Right lobe of liver (tissue), 6 donors: ENCODE measurements around the gene TBCCD1. TPM values are rescaled to one million over a fixed set of nuclear protein-coding genes. Genes with fewer than 3 reads are reported as not detected.

ENCODE experiments used
- ATAC-seq, 4 donors: fragments of 200-7000 bp; cut with Tn5 transposase; one replicate each; pipeline ENCODE4 v1.9.1; 2020; ENCODE audit warnings: mild to moderate bottlenecking in 4 of 4, moderate library complexity in 4 of 4
- DNase-seq, 3 donors: peaks; one replicate each; pipeline ENCODE4 v3.0.0-alpha.2; 2020
- H3K27ac ChIP-seq, 3 donors: fragments of 200-600 bp; one replicate each; pipeline ENCODE4 v1.8.0; 2022
- H3K27me3 ChIP-seq, 2 donors: fragments of 200-600 bp; one replicate each; pipeline ENCODE4 v1.8.0; 2022
- H3K36me3 ChIP-seq, 4 donors: fragments of 200-600 bp; sonication (generic) in 1 of 4; one replicate each; pipeline versions ENCODE4 v1.5.1 to v1.8.0; 2017 to 2022; ENCODE audit warnings: control low read depth in 1 of 4
- H3K4me1 ChIP-seq, 4 donors: fragments of 200-600 bp; sonication (generic) in 1 of 4; one replicate each; pipeline versions ENCODE4 v1.5.1 to v1.8.0; 2017 to 2022; ENCODE audit warnings: control low read depth in 1 of 4
- H3K4me3 ChIP-seq, 3 donors: fragments of 200-600 bp; one replicate each; pipeline ENCODE4 v1.8.0; 2022
- H3K9me3 ChIP-seq, 4 donors: fragments of 200-600 bp; sonication (generic) in 1 of 4; one replicate each; pipeline versions ENCODE4 v1.5.1 to v1.8.0; 2017 to 2022; ENCODE audit warnings: control low read depth in 1 of 4
- POLR2A ChIP-seq: fragments of 450-650 bp; IDR thresholded peaks from one replicate; pipeline ENCODE4 v1.6.1; 2017; ENCODE audit warnings: antibody characterized with exemption, mild to moderate bottlenecking
- WGBS: methylation state at CpG from one replicate; pipeline ENCODE4 v1.1.6; 2018; ENCODE audit warnings: low coverage, low lambda C conversion rate; ENCODE audit not compliant: insufficient coverage; ENCODE audit errors: missing lambda C conversion rate; 5-methylcytosine and 5-hydroxymethylcytosine counted together
- intact Hi-C, 2 donors: fragments of 100-400 bp; cut with DNase I; formaldehyde crosslinking; loops; one replicate each; pipeline versions ENCODE4 v1.11.2 to v1.14.1; 2022
- total RNA-seq, 6 experiments: library from RNA; depleted of rRNA in 2 of 6; stranded (reverse); fragments of >200 nt in 2 of 6; fragmentation: NEBNext Ultra II Directional in 3 of 6; extraction: Animal tissue kit (Norgen Biotek cat#: 25700) in 3 of 6; gene quantifications; one replicate each; pipeline versions ENCODE4 v1.1.0 to v1.2.4, GENCODE V29; 2016 to 2023
- TF ChIP-seq, protein P1 (sequence below), 4 donors: fragments of 200-600 bp in 3 of 4; fragments of 450-650 bp in 1 of 4; IDR thresholded peaks; one replicate each; pipeline versions ENCODE4 v1.5.1 to v1.8.0; 2016 to 2022; ENCODE audit warnings: antibody characterized with exemption in 4 of 4, mild to moderate bottlenecking in 2 of 4
- donor health status: DM: no; HTN: yes; CAD: no.
- donor health status: DM: no; HTN: no; CAD: no.
- donor health status: DM: no; HTN: no; CAD: no.
- donor health status: DM: no; HTN: yes; CAD: no.
- donor health status: DM: no; HTN: yes; CAD: no.

Gene TBCCD1
- total RNA-seq, 6 experiments from 2014 or later: 6.7 to 8.7 (median 7.5) TPM

DNA sequence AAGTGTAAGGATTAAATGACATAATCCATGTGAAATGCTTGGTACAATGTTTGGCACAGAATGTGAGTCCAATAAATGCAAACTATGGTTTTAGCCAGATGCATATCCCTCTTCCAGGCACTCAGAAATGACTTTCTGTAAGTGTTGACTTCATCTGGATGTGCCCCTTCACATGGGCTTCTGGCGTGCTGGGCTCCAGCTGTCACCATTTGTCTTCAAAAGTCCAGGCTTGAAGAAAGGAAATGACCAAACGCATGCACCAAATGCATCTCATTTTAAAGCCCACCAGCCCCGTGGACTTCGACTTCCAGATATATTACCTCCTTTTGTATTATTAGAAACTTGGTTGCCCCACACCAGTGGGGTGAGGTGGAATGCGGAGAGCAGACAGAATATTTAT is 46.7 kb downstream of the TBCCD1 start:
- H3K27ac ChIP-seq: no peak overlapping the region
- WGBS: 52% methylated on average over 5 of the region's 5 CpGs
- no peaks in the 10 kb centered on the region for H3K27me3 ChIP-seq
- no peaks in the 10 kb centered on the region for H3K9me3 ChIP-seq
- TF ChIP-seq, protein P1, sequence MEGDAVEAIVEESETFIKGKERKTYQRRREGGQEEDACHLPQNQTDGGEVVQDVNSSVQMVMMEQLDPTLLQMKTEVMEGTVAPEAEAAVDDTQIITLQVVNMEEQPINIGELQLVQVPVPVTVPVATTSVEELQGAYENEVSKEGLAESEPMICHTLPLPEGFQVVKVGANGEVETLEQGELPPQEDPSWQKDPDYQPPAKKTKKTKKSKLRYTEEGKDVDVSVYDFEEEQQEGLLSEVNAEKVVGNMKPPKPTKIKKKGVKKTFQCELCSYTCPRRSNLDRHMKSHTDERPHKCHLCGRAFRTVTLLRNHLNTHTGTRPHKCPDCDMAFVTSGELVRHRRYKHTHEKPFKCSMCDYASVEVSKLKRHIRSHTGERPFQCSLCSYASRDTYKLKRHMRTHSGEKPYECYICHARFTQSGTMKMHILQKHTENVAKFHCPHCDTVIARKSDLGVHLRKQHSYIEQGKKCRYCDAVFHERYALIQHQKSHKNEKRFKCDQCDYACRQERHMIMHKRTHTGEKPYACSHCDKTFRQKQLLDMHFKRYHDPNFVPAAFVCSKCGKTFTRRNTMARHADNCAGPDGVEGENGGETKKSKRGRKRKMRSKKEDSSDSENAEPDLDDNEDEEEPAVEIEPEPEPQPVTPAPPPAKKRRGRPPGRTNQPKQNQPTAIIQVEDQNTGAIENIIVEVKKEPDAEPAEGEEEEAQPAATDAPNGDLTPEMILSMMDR (IDR thresholded peaks at IDR 0.05): no peak
- no peak for TF ChIP-seq POLR2A
- H3K36me3 ChIP-seq: no peaks in the 10 kb centered on the region
- H3K4me3 ChIP-seq: no peak overlapping the region
- intact Hi-C loops: no loop called here
- DNase-seq: no peak
- no peaks in the 10 kb centered on the region for H3K4me1 ChIP-seq
- ATAC-seq: no peak

DNA sequence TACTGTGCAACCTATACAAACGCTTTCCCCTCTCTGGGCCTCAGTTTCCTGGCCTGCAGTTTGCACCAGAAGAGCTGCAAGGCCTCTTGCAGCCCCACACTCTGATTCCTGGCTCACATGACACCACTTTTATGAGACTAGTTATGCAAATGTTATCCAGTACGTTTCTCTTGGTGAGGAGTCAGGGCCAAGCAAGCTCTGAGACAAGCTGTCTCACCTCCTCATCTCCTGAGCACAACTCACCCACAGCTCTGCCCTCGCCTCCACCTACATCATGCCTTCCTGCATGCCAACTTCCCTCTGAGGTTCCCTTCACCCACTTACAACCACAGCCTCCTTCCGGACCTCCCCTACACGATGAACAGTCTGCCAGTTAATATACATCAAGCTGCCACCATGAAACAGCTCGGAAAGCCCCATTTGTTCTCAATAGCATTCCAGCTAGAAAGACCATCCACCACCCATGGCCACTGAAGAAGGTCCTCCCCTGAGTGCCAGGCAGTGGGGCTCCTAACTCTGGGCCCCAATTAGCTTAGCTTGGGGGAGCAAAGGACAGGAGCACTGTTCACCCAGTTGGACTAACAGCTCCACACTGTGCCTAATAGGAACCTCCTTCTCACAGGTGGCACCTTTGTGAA is 48.0 kb downstream of the TBCCD1 start:
- DNase-seq: no peak
- no peak for TF ChIP-seq POLR2A
- TF ChIP-seq, protein P1 (IDR thresholded peaks at IDR 0.05): no peak
- Histone ChIP-seq H3K36me3 (no peaks in the 10 kb centered on the region), H3K9me3 (no peaks in the 10 kb centered on the region), H3K27me3 (no peaks in the 10 kb centered on the region), H3K4me1 (no peaks in the 10 kb centered on the region), H3K4me3 (no peak overlapping the region), H3K27ac (no peak overlapping the region)
- intact Hi-C loops: no loop called here
- peak in 3 of 4 donors; percentile 30 to 52 (median 35) for ATAC-seq
- 36% methylated on average over 6 of the region's 6 CpGs for WGBS

DNA sequence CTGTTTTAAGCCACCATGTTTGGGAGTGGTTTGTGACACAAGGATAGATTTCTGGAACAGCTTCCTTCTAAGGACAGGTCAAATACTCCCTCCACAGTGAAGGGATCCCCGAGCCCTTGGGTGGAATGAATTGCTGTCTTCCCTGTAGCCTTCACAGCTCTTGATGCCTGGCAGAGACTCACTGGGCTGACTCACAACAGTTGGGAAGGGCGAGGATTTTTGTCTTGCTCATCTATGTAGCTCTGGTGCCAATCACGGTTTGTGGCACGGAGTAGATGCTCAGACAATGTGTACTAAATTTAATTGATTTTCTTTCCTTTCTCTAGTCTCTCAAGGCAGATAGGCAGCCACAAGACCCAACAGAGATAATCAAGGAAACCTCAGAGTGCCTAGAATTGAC is 49.9 kb downstream of the TBCCD1 start:
- Histone ChIP-seq H3K27ac (no peak overlapping the region), H3K36me3 (no peaks in the 10 kb centered on the region), H3K9me3 (no peaks in the 10 kb centered on the region), H3K27me3 (no peaks in the 10 kb centered on the region), H3K4me3 (no peak overlapping the region), H3K4me1 (no peaks in the 10 kb centered on the region)
- 65% methylated on average over 3 of the region's 4 CpGs for WGBS
- no peak for ATAC-seq
- intact Hi-C loops: no loop called here
- no peak for DNase-seq
- TF ChIP-seq, protein P1 (IDR thresholded peaks at IDR 0.05): no peak
- TF ChIP-seq POLR2A: no peak

DNA sequence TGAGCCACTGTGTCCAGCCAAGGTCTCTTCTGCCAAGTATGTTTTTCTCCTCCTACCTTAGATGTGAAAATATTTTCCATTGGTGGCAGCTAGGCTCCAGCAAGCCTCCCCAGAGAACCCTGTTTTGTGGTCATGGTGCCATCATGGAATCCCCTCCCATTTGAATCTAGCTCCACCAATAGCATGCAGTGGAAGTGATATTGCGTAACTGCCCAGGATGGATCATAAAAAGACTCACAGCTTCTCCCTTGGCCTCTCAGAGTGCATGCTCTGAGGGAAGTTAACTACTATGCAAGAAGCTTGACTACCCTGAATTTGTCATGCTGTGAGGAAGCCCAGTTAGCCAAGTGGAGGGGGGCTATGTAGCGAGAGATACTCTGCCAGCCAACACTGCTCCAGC is 50.5 kb downstream of the TBCCD1 start:
- no peak for ATAC-seq
- intact Hi-C loops: no loop called here
- no peak overlapping the region for H3K27ac ChIP-seq
- 67% methylated on average over 1 of the region's 2 CpGs for WGBS
- TF ChIP-seq, protein P1 (IDR thresholded peaks at IDR 0.05): no peak
- no peak for TF ChIP-seq POLR2A
- H3K4me3 ChIP-seq: no peak overlapping the region
- no peaks in the 10 kb centered on the region for H3K36me3 ChIP-seq
- no peaks in the 10 kb centered on the region for H3K9me3 ChIP-seq
- H3K4me1 ChIP-seq: no peaks in the 10 kb centered on the region
- H3K27me3 ChIP-seq: no peaks in the 10 kb centered on the region
- no peak for DNase-seq
